Caco-2 (cell line): ENCODE data around the gene SLC16A3. TPM values are rescaled to one million over a fixed set of nuclear protein-coding genes. Genes with fewer than 3 reads are reported as not detected.
A peak's percentile ranks its signal among the peaks of the same experiment; 100 is the strongest.

Source experiments
- Bru-seq: library from RNA; stranded (reverse); fragments of 400-500 nt; gene quantifications from one replicate; lab custom pipeline; 2021; lab: Mats Ljungman, UMichigan
- BruChase-seq, 2 experiments: library from RNA; stranded (reverse); fragments of 400-500 nt; gene quantifications; one replicate each; lab custom pipeline; 2021; lab: Mats Ljungman, UMichigan
- BruUV-seq: library from RNA; stranded (reverse); fragments of 400-500 nt; replicated peaks from 2 replicates; lab custom pipeline; 2021; lab: Mats Ljungman, UMichigan
- CTCF ChIA-PET: fragments of 300-600 bp; sonication (Branson Sonifier 250); formaldehyde crosslinking; loops from one replicate; lab custom pipeline; 2022; ENCODE audit warnings: antibody characterized with exemption; lab: Charles Lee
- POLR2A ChIA-PET: fragments of 300-600 bp; sonication (Branson Sonifier 250); formaldehyde crosslinking; loops from one replicate; lab custom pipeline; 2022; ENCODE audit warnings: antibody characterized with exemption; lab: Charles Lee
- DNase-seq, 2 experiments: peaks; one replicate each; pipeline versions ENCODE4 v3.0.0 to v3.0.0-alpha.2; 2020 to 2022
- H3K27me3 ChIP-seq: replicated peaks from 2 replicates; pipeline ENCODE4 v1.6.0; 2011; ENCODE audit warnings: low read length; ENCODE audit not compliant: control insufficient read depth, insufficient read depth
- H3K36me3 ChIP-seq: 2 replicates; pipeline ENCODE4 v1.5.1; 2011; ENCODE audit warnings: low read length; ENCODE audit not compliant: control insufficient read depth, insufficient read depth
- H3K4me1 ChIP-seq: fragments of 250-450 bp; sonication (Bioruptor Pico); 2 replicates; pipeline ENCODE4 v1.5.1; 2020; ENCODE audit warnings: mild to moderate bottlenecking
- H3K4me3 ChIP-seq: 2 replicates; pipeline ENCODE4 v1.5.1; 2011; ENCODE audit warnings: low read depth, mild to moderate bottlenecking, control low read depth, low read length
- H3K9me3 ChIP-seq: fragments of 250-450 bp; sonication (Bioruptor Pico); 2 replicates; pipeline ENCODE4 v1.5.1; 2020; ENCODE audit warnings: mild to moderate bottlenecking, moderate library complexity
- H3K27ac Mint-ChIP-seq: one replicate; pipeline ENCODE4 v1.8.0; 2022; ENCODE audit warnings: mixed read lengths; ENCODE audit not compliant: unreplicated experiment
- H3K27me3 Mint-ChIP-seq: one replicate; pipeline ENCODE4 v1.8.0; 2022; ENCODE audit warnings: mixed read lengths; ENCODE audit not compliant: insufficient read depth, unreplicated experiment
- H3K36me3 Mint-ChIP-seq: one replicate; pipeline ENCODE4 v1.8.0; 2022; ENCODE audit warnings: mild to moderate bottlenecking, mixed read lengths; ENCODE audit not compliant: insufficient read depth, unreplicated experiment
- H3K4me1 Mint-ChIP-seq: one replicate; pipeline ENCODE4 v1.8.0; 2022; ENCODE audit warnings: low read depth, mixed read lengths; ENCODE audit not compliant: unreplicated experiment
- H3K4me3 Mint-ChIP-seq: one replicate; pipeline ENCODE4 v1.8.0; 2022; ENCODE audit warnings: mild to moderate bottlenecking, moderate library complexity, mixed read lengths; ENCODE audit not compliant: unreplicated experiment
- H3K9me3 Mint-ChIP-seq: one replicate; pipeline ENCODE4 v1.8.0; 2022; ENCODE audit warnings: mixed read lengths; ENCODE audit not compliant: unreplicated experiment
- intact Hi-C: fragments of 100-400 bp; cut with micrococcal nuclease; formaldehyde crosslinking; loops from one replicate; pipeline ENCODE4 v1.10.0; 2022; ENCODE audit not compliant: unreplicated experiment
- long read RNA-seq: library from polyadenylated mRNA; stranded (forward); transcript quantifications from one replicate; pipeline ENCODE4 v2.0.0, GENCODE V29; 2022
- total RNA-seq: library from RNA; stranded (reverse); gene quantifications from 2 replicates; pipeline ENCODE4 v1.2.3, GENCODE V29; 2022
- TF ChIP-seq, protein P1 (sequence below), 2 experiments: fragments of 200-600 bp in 1 of 2; IDR thresholded peaks; 1 replicate in 1 of 2; 2 replicates in 1 of 2; pipeline versions ENCODE4 v1.5.1 to v1.8.0; 2011 to 2022; ENCODE audit warnings: antibody characterized with exemption in 1 of 2, control low read depth in 1 of 2, inconsistent platforms in 1 of 2, low read depth in 1 of 2, low read length in 1 of 2, mild to moderate bottlenecking in 1 of 2, moderate library complexity in 1 of 2; ENCODE audit not compliant: insufficient read depth in 1 of 2, severe bottlenecking in 1 of 2, unreplicated experiment in 1 of 2

Gene SLC16A3
- total RNA-seq (13.1 and 13.7 TPM in 2 replicates), Bru-seq, nascent RNA (percentile 32 among the genes with signal in this experiment), BruChase-seq, experiment 1, labeled RNA remaining after a 2-hour chase (percentile 39 among the genes with signal in this experiment), BruChase-seq, experiment 2, labeled RNA remaining after a 6-hour chase (percentile 45 among the genes with signal in this experiment)
- long read RNA-seq, partial matches to known transcripts = 0 of 1 reads
- long read RNA-seq, other reads (novel, unspliced or antisense) = 0 of 1 reads

- H3K4me3 ChIP-seq = peak within 1 kb of the TSS; percentile 59
- no peaks in the 10 kb centered on the region for H3K27me3 ChIP-seq
- no peaks in the 10 kb centered on the region for H3K9me3 ChIP-seq
- H3K4me1 ChIP-seq = peaks cover 31% of the 10 kb centered on the region
- ChIA-PET CTCF (interaction anchor here (0.5 to 1.6 kb wide), 2 partner anchors 23 to 232 kb away, joined by 3 to 5 read pairs; no protein-coding TSS in a partner anchor), POLR2A (no interaction called here)
- Mint-ChIP-seq H3K27me3 (no peaks in the 10 kb centered on the region), H3K9me3 (no peaks in the 10 kb centered on the region), H3K4me3 (peak within 1 kb of the TSS; percentile 63), H3K4me1 (no peaks in the 10 kb centered on the region), H3K27ac (peak within 1 kb of the TSS; percentile 63), H3K36me3 (peaks cover 15% of the 10 kb centered on the region)
- intact Hi-C loops = no loop called here
- peak; percentile 75 to 81 for DNase-seq
- TF ChIP-seq, protein P1, sequence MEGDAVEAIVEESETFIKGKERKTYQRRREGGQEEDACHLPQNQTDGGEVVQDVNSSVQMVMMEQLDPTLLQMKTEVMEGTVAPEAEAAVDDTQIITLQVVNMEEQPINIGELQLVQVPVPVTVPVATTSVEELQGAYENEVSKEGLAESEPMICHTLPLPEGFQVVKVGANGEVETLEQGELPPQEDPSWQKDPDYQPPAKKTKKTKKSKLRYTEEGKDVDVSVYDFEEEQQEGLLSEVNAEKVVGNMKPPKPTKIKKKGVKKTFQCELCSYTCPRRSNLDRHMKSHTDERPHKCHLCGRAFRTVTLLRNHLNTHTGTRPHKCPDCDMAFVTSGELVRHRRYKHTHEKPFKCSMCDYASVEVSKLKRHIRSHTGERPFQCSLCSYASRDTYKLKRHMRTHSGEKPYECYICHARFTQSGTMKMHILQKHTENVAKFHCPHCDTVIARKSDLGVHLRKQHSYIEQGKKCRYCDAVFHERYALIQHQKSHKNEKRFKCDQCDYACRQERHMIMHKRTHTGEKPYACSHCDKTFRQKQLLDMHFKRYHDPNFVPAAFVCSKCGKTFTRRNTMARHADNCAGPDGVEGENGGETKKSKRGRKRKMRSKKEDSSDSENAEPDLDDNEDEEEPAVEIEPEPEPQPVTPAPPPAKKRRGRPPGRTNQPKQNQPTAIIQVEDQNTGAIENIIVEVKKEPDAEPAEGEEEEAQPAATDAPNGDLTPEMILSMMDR (IDR thresholded peaks at IDR 0.05; ENCODE audit: insufficient read depth in 1 of 2, low read depth in 1 of 2, low read length in 1 of 2, severe bottlenecking in 1 of 2, unreplicated experiment in 1 of 2) = no peak
- H3K36me3 ChIP-seq = no peaks in the 10 kb centered on the region
- BruUV-seq = no TSS peak
Measured at GRCh38 chr17:82228842-82229697, at the start of gene SLC16A3. Gene SLC16A3, plus strand, starts transcription at chr17:82229042. Its CDS starts 6,967 bp downstream, at chr17:82236009.

GRCh38 chr17:82179412-82179811 is 49.4 kb upstream of the SLC16A3 start:
- H3K27me3 Mint-ChIP-seq = no peaks in the 10 kb centered on the region
- POLR2A ChIA-PET = no interaction called here

More at GRCh38 chr17:82179412-82179811, 49.4 kb upstream of the SLC16A3 start:
- Mint-ChIP-seq H3K4me3 (no peak overlapping the region), H3K27ac (no peak overlapping the region), H3K9me3 (no peaks in the 10 kb centered on the region), H3K36me3 (no peaks in the 10 kb centered on the region), H3K4me1 (peaks cover 15% of the 10 kb centered on the region)
- no peaks in the 10 kb centered on the region for H3K27me3 ChIP-seq
- no TSS peak for BruUV-seq
- H3K4me3 ChIP-seq = no peak overlapping the region
- TF ChIP-seq, protein P1 (IDR thresholded peaks at IDR 0.05; ENCODE audit: insufficient read depth in 1 of 2, low read depth in 1 of 2, low read length in 1 of 2, severe bottlenecking in 1 of 2, unreplicated experiment in 1 of 2) = no peak
- intact Hi-C loops = no loop called here
- peaks cover 2% of the 10 kb centered on the region; the same call in 1 of the 2 replicates for H3K36me3 ChIP-seq
- H3K9me3 ChIP-seq = no peaks in the 10 kb centered on the region
- no peak for DNase-seq
- H3K4me1 ChIP-seq = peaks cover 16% of the 10 kb centered on the region
- CTCF ChIA-PET = interaction anchor here (0.5 kb wide), 1 partner anchor 375 kb away, joined by 3 read pairs; no protein-coding TSS in a partner anchor
